IMR-90 (cell line): ENCODE data around the gene GPRC5C. TPM values are rescaled to one million over a fixed set of nuclear protein-coding genes. Genes with fewer than 3 reads are reported as not detected.

Experiments
- ATAC-seq: fragments of 200-7000 bp; cut with Tn5 transposase; 2 replicates; pipeline ENCODE4 v1.9.1; 2020; ENCODE audit warnings: low read depth, mild to moderate bottlenecking, moderate library complexity
- BruUV-seq: library from RNA; stranded (reverse); fragments of 400-500 nt; replicated peaks from 2 replicates; lab custom pipeline; 2021; lab: Mats Ljungman, UMichigan
- CTCF ChIA-PET: fragments of 300-600 bp; formaldehyde crosslinking; extraction: SDS; loops from one replicate; lab custom pipeline; 2021; ENCODE audit warnings: antibody characterized with exemption; lab: Yijun Ruan, JAX
- POLR2A ChIA-PET: fragments of 300-600 bp; sonication (Branson Sonifier 250); formaldehyde crosslinking; loops from one replicate; lab custom pipeline; 2022; ENCODE audit warnings: antibody characterized with exemption; ENCODE audit not compliant: unreplicated experiment; lab: Charles Lee
- DNase-seq: peaks from one replicate; pipeline ENCODE4 v3.0.0; 2013
- H2AFZ ChIP-seq: replicated peaks from 2 replicates; pipeline ENCODE3; 2013; ENCODE audit warnings: low read length, mild to moderate bottlenecking; ENCODE audit not compliant: poor library complexity
- H2AK5ac ChIP-seq: 2 replicates; pipeline ENCODE4 v1.6.1; 2013; ENCODE audit warnings: low read depth, low read length, inconsistent platforms
- H2AK9ac ChIP-seq: replicated peaks from 2 replicates; pipeline ENCODE3; 2013; ENCODE audit warnings: mild to moderate bottlenecking, low read depth, low read length, moderate library complexity; ENCODE audit not compliant: poor library complexity
- H2BK120ac ChIP-seq: 2 replicates; pipeline ENCODE4 v1.6.1; 2013; ENCODE audit warnings: low read depth, low read length, inconsistent platforms
- H2BK15ac ChIP-seq: 3 replicates; pipeline ENCODE4 v1.6.1; 2013; ENCODE audit warnings: low read depth, low read length, inconsistent platforms
- H2BK20ac ChIP-seq: 2 replicates; pipeline ENCODE4 v1.6.1; 2013; ENCODE audit warnings: low read depth, mild to moderate bottlenecking, inconsistent platforms, low read length, moderate library complexity
- H2BK5ac ChIP-seq: 2 replicates; pipeline ENCODE4 v1.6.1; 2013; ENCODE audit warnings: mild to moderate bottlenecking, low read depth, low read length, inconsistent platforms; ENCODE audit not compliant: poor library complexity, severe bottlenecking
- H3K14ac ChIP-seq: replicated peaks from 2 replicates; pipeline ENCODE4 v1.6.1; 2013; ENCODE audit warnings: low read depth, low read length, inconsistent platforms
- H3K18ac ChIP-seq: 2 replicates; pipeline ENCODE4 v1.6.1; 2013; ENCODE audit warnings: low read depth, low read length, control low read depth
- H3K23ac ChIP-seq: 2 replicates; pipeline ENCODE4 v1.6.1; 2013; ENCODE audit warnings: low read depth, low read length, inconsistent platforms
- H3K27ac ChIP-seq: 2 replicates; pipeline ENCODE4 v1.5.1; 2013; ENCODE audit warnings: mild to moderate bottlenecking, control low read depth, low read length; ENCODE audit not compliant: insufficient read depth
- H3K27me3 ChIP-seq: 2 replicates; pipeline ENCODE4 v1.6.1; 2013; ENCODE audit warnings: low read length; ENCODE audit not compliant: control insufficient read depth, insufficient read depth
- H3K36me3 ChIP-seq: 2 replicates; pipeline ENCODE4 v1.6.1; 2013; ENCODE audit warnings: low read length, mixed read lengths; ENCODE audit not compliant: control insufficient read depth, insufficient read depth
- H3K4ac ChIP-seq: 2 replicates; pipeline ENCODE4 v1.6.1; 2013; ENCODE audit warnings: low read depth, low read length, inconsistent platforms
- H3K4me1 ChIP-seq: 2 replicates; pipeline ENCODE4 v1.6.1; 2013; ENCODE audit warnings: low read length, mixed read lengths; ENCODE audit not compliant: control insufficient read depth, insufficient read depth
- H3K4me2 ChIP-seq: 2 replicates; pipeline ENCODE4 v1.6.1; 2013; ENCODE audit warnings: low read depth, mild to moderate bottlenecking, control low read depth, low read length, moderate library complexity
- H3K4me3 ChIP-seq: 2 replicates; pipeline ENCODE4 v1.5.1; 2013; ENCODE audit warnings: low read depth, mild to moderate bottlenecking, control low read depth, low read length, moderate library complexity; ENCODE audit not compliant: insufficient read depth
- H3K56ac ChIP-seq: 2 replicates; pipeline ENCODE4 v1.6.1; 2013; ENCODE audit warnings: low read length, inconsistent platforms; ENCODE audit not compliant: insufficient read depth; ENCODE audit errors: extremely low read depth
- H3K79me1 ChIP-seq, 2 experiments: 2 replicates each; pipeline ENCODE4 v1.6.1; 2013; ENCODE audit warnings: low read length in 2 of 2, inconsistent platforms in 1 of 2, low read depth in 1 of 2
- H3K9ac ChIP-seq: 2 replicates; pipeline ENCODE4 v1.6.1; 2013; ENCODE audit warnings: low read depth, low read length, control low read depth
- H3K9me1 ChIP-seq: 2 replicates; pipeline ENCODE4 v1.6.1; 2013; ENCODE audit warnings: low read length, inconsistent platforms; ENCODE audit not compliant: insufficient read depth
- H3K9me3 ChIP-seq: 2 replicates; pipeline ENCODE4 v1.6.1; 2013; ENCODE audit warnings: low read length; ENCODE audit not compliant: control insufficient read depth, insufficient read depth
- H4K20me1 ChIP-seq: 2 replicates; pipeline ENCODE4 v1.6.1; 2013; ENCODE audit warnings: low read length, inconsistent platforms; ENCODE audit not compliant: insufficient read depth
- H4K5ac ChIP-seq: 2 replicates; pipeline ENCODE4 v1.6.1; 2013; ENCODE audit warnings: mild to moderate bottlenecking, low read depth, low read length, control low read depth
- H4K8ac ChIP-seq, 2 experiments: 2 replicates each; pipeline ENCODE4 v1.6.1; 2013; ENCODE audit warnings: low read depth in 2 of 2, low read length in 2 of 2, control low read depth in 1 of 2, inconsistent platforms in 1 of 2
- H4K91ac ChIP-seq: 2 replicates; pipeline ENCODE4 v1.6.1; 2013; ENCODE audit warnings: low read depth, low read length, inconsistent platforms; ENCODE audit not compliant: insufficient read depth
- BHLHE40 ChIP-seq: fragments of 150-350 bp; IDR thresholded peaks from 2 replicates; pipeline ENCODE4 v1.6.1; 2016; ENCODE audit warnings: mild to moderate bottlenecking, low read depth, low read length
- CEBPB ChIP-seq: IDR thresholded peaks from 2 replicates; pipeline ENCODE4 v1.6.1; 2012; ENCODE audit warnings: low read depth, low read length, improper control_type of control experiment
- CHD1 ChIP-seq: IDR thresholded peaks from 2 replicates; pipeline ENCODE4 v1.6.1; 2012; ENCODE audit warnings: low read depth, low read length, improper control_type of control experiment
- FOS ChIP-seq: fragments of 150-350 bp; IDR thresholded peaks from 2 replicates; pipeline ENCODE4 v1.6.1; 2016; ENCODE audit warnings: low read depth, low read length
- MAFK ChIP-seq: IDR thresholded peaks from 2 replicates; pipeline ENCODE4 v1.6.1; 2012; ENCODE audit warnings: low read depth, low read length, improper control_type of control experiment
- MAZ ChIP-seq: IDR thresholded peaks from 2 replicates; pipeline ENCODE4 v1.6.1; 2012; ENCODE audit warnings: low read depth, mild to moderate bottlenecking, low read length, improper control_type of control experiment, moderate library complexity, borderline replicate concordance
- MXI1 ChIP-seq: IDR thresholded peaks from 2 replicates; pipeline ENCODE4 v1.6.1; 2012; ENCODE audit warnings: low read depth, mild to moderate bottlenecking, low read length, moderate library complexity, borderline replicate concordance
- NFE2L2 ChIP-seq: fragments of 150-350 bp; IDR thresholded peaks from 2 replicates; pipeline ENCODE4 v1.6.1; 2016; ENCODE audit warnings: low read depth, mild to moderate bottlenecking, low read length
- POLR2A ChIP-seq: IDR thresholded peaks from 2 replicates; pipeline ENCODE4 v1.6.1; 2012; ENCODE audit warnings: mild to moderate bottlenecking, low read depth, low read length
- RAD21 ChIP-seq: IDR thresholded peaks from 2 replicates; pipeline ENCODE4 v1.6.1; 2012; ENCODE audit warnings: low read length, improper control_type of control experiment
- RCOR1 ChIP-seq: IDR thresholded peaks from 2 replicates; pipeline ENCODE4 v1.6.1; 2012; ENCODE audit warnings: mild to moderate bottlenecking, low read length, improper control_type of control experiment; ENCODE audit not compliant: insufficient replicate concordance
- RFX5 ChIP-seq: IDR thresholded peaks from 2 replicates; pipeline ENCODE4 v1.8.0; 2012; ENCODE audit warnings: low read depth, mild to moderate bottlenecking, low read length, moderate library complexity
- SMC3 ChIP-seq: fragments of 150-350 bp; IDR thresholded peaks from 2 replicates; pipeline ENCODE4 v1.6.1; 2016; ENCODE audit warnings: low read depth, mild to moderate bottlenecking, antibody characterized with exemption, low read length, moderate library complexity
- USF2 ChIP-seq: fragments of 150-350 bp; IDR thresholded peaks from 2 replicates; pipeline ENCODE4 v1.6.1; 2017; ENCODE audit warnings: mild to moderate bottlenecking, antibody characterized with exemption, low read length, low read depth
- WGBS, 2 experiments: methylation state at CpG; one replicate each; pipeline versions ENCODE4 v1.1.5 to v1.1.7; 2013; ENCODE audit warnings: missing lambda C conversion rate in 2 of 2; ENCODE audit not compliant: insufficient read length in 1 of 2; ENCODE audit errors: extremely low coverage in 2 of 2; 5-methylcytosine and 5-hydroxymethylcytosine counted together
- dilution Hi-C: fragments of 300-500 bp; cut with HindIII; formaldehyde crosslinking; loops from one replicate; pipeline ENCODE4 v1.14.3; 2018; ENCODE audit warnings: low sequenced_read_pairs; ENCODE audit not compliant: unreplicated experiment
- in situ Hi-C: fragments of 300-500 bp; cut with MboI; formaldehyde crosslinking; loops from 3 replicates; pipeline ENCODE4 v1.14.3; 2019; ENCODE audit warnings: low sequenced_read_pairs, inconsistent platforms, mixed read lengths
- intact Hi-C: fragments of 100-400 bp; cut with micrococcal nuclease; formaldehyde crosslinking; loops from 2 replicates; pipeline ENCODE4 v1.10.0; 2022
- polyA plus RNA-seq, 3 experiments: library from polyadenylated mRNA; depleted of rRNA; stranded (reverse); fragments of >200 nt; gene quantifications; 2 replicates each; pipeline ENCODE4 v1.2.3, GENCODE V29; 2012; ENCODE audit warnings: low replicate concordance in 1 of 3
- total RNA-seq: library from RNA; depleted of rRNA; stranded (reverse); fragments of >200 nt; gene quantifications from 2 replicates; pipeline ENCODE4 v1.2.3, GENCODE V29; 2012
- TF ChIP-seq, protein P1 (sequence below): fragments of 150-350 bp; IDR thresholded peaks from 2 replicates; pipeline ENCODE4 v1.6.1; 2016; ENCODE audit warnings: low read depth, mild to moderate bottlenecking, low read length, moderate library complexity, borderline replicate concordance
- TF ChIP-seq, protein P2 (sequence below): conservative IDR thresholded peaks from 2 replicates; pipeline ENCODE4 v1.5.1; 2012; ENCODE audit warnings: mild to moderate bottlenecking, low read depth, low read length, improper control_type of control experiment

Gene GPRC5C
- total and polyA plus RNA-seq, 2 of the 4 experiments (the other 2 are of a cell fraction): not detected

DNA sequence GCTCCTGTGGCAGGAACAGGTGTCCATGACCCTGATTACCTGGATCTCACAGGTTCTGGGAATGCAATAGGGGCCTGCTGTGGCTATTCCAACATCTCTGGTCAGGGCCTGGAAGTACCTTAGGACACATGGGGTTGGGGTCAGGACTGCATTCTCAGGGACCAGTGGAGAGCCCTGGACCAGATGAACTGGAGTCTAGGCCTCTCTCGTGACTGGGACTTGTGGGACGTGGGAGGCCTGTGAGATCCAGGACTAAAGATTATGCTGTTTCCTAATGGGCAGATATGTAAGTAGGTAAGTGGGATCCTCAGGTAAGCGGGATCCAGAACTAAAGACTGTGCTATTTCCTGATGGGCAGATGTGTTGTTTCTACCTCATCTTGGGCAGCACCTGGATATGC, 18.3 kb downstream of the GPRC5C start:
- dilution Hi-C loops: no loop called here

More for the DNA sequence above, 18.3 kb downstream of the GPRC5C start:
- Histone ChIP-seq H2AK9ac (no peak overlapping the region), H4K8ac (no peak overlapping the region), H3K23ac (no peak overlapping the region), H3K4me1 (no peaks in the 10 kb centered on the region), H3K4me3 (no peak overlapping the region), H3K9me3 (no peaks in the 10 kb centered on the region), H3K36me3 (no peaks in the 10 kb centered on the region), H3K27ac (no peak overlapping the region), H4K5ac (no peak overlapping the region), H3K9ac (no peak overlapping the region), H3K14ac (no peak overlapping the region), H3K56ac (no peak overlapping the region), H3K18ac (no peak overlapping the region), H2BK5ac (no peak overlapping the region), H3K79me1 (no peaks in the 10 kb centered on the region), H3K4ac (no peak overlapping the region), H2BK120ac (no peak overlapping the region), H4K20me1 (no peaks in the 10 kb centered on the region), H2AK5ac (no peak overlapping the region), H3K4me2 (no peak overlapping the region), H4K91ac (no peak overlapping the region), H2BK15ac (no peak overlapping the region), H3K9me1 (no peaks in the 10 kb centered on the region), H3K27me3 (no peaks in the 10 kb centered on the region; the same call in 1 of the 2 replicates), H2AFZ (no peak overlapping the region), H2BK20ac (no peak overlapping the region)
- DNase-seq (no peak), ATAC-seq (no peak)
- in situ Hi-C loops: no loop called here
- ChIA-PET POLR2A (no interaction called here), CTCF (no interaction called here)
- intact Hi-C loops: no loop called here
- 38% methylated on average over 2 of the region's 3 CpGs; no CpG with 5 or more reads in 1 of the 2 experiments for WGBS, 2 experiments
- BruUV-seq: no TSS peak
- TF ChIP-seq POLR2A (no peak), FOS (no peak), MXI1 (no peak), CEBPB (no peak), RFX5 (no peak), RAD21 (no peak), CHD1 (no peak), SMC3 (no peak), BHLHE40 (no peak), USF2 (no peak), MAFK (no peak), RCOR1 (no peak), MAZ (no peak), NFE2L2 (no peak)
- TF ChIP-seq, protein P1, sequence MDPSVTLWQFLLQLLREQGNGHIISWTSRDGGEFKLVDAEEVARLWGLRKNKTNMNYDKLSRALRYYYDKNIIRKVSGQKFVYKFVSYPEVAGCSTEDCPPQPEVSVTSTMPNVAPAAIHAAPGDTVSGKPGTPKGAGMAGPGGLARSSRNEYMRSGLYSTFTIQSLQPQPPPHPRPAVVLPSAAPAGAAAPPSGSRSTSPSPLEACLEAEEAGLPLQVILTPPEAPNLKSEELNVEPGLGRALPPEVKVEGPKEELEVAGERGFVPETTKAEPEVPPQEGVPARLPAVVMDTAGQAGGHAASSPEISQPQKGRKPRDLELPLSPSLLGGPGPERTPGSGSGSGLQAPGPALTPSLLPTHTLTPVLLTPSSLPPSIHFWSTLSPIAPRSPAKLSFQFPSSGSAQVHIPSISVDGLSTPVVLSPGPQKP: no peak
- TF ChIP-seq, protein P2, sequence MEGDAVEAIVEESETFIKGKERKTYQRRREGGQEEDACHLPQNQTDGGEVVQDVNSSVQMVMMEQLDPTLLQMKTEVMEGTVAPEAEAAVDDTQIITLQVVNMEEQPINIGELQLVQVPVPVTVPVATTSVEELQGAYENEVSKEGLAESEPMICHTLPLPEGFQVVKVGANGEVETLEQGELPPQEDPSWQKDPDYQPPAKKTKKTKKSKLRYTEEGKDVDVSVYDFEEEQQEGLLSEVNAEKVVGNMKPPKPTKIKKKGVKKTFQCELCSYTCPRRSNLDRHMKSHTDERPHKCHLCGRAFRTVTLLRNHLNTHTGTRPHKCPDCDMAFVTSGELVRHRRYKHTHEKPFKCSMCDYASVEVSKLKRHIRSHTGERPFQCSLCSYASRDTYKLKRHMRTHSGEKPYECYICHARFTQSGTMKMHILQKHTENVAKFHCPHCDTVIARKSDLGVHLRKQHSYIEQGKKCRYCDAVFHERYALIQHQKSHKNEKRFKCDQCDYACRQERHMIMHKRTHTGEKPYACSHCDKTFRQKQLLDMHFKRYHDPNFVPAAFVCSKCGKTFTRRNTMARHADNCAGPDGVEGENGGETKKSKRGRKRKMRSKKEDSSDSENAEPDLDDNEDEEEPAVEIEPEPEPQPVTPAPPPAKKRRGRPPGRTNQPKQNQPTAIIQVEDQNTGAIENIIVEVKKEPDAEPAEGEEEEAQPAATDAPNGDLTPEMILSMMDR: no peak
